ENCODE results near the gene C11orf86. TPM values are rescaled to one million over a fixed set of nuclear protein-coding genes. Genes with fewer than 3 reads are reported as not detected.

C11orf86 gene
- total and polyA plus RNA-seq, 3 donors from 2014 or later, result 0.25 TPM; not detected in 2

GRCh38 chr11:66978717-66979116 is 3.6 kb downstream of the C11orf86 start:
- TF ChIP-seq CTCF (IDR thresholded peaks at IDR 0.05), result no peak
- TF ChIP-seq POLR2A (IDR thresholded peaks at IDR 0.05), result no peak
- peaks cover 5% of the 10 kb centered on the region for H3K4me1 ChIP-seq
- intact Hi-C loops (cut with DNase I; ENCODE audit: low total_unique reads), result no loop called here
- H3K9me3 ChIP-seq, result no peaks in the 10 kb centered on the region
- H3K27ac ChIP-seq, result no peak overlapping the region
- 94% methylated on average over 6 of the region's 6 CpGs for WGBS, 2 donors
- H3K36me3 ChIP-seq (ENCODE audit: low read depth, missing control alignments), result no peaks in the 10 kb centered on the region
- no peak for DNase-seq
- H3K4me3 ChIP-seq, result no peak overlapping the region
- no peaks in the 10 kb centered on the region for H3K27me3 ChIP-seq

GRCh38 chr11:66979336-66979980 is 4.4 kb downstream of the C11orf86 start:
- no peak for DNase-seq
- TF ChIP-seq POLR2A (IDR thresholded peaks at IDR 0.05) (no peak), CTCF (IDR thresholded peaks at IDR 0.05) (no peak)
- H3K27ac ChIP-seq, result no peak overlapping the region
- no peaks in the 10 kb centered on the region for H3K36me3 ChIP-seq (ENCODE audit: low read depth, missing control alignments)
- peaks cover 5% of the 10 kb centered on the region for H3K4me1 ChIP-seq
- WGBS, 2 donors, result 95 to 97% methylated on average over 2 of the region's 2 CpGs
- intact Hi-C loops (cut with DNase I; ENCODE audit: low total_unique reads), result no loop called here
- H3K9me3 ChIP-seq, result no peaks in the 10 kb centered on the region
- H3K4me3 ChIP-seq, result no peak overlapping the region
- no peaks in the 10 kb centered on the region for H3K27me3 ChIP-seq

GRCh38 chr11:66981976-66982578 is 7.0 kb downstream of the C11orf86 start:
- H3K36me3 ChIP-seq (ENCODE audit: low read depth, missing control alignments), result no peaks in the 10 kb centered on the region
- H3K4me3 ChIP-seq, result no peak overlapping the region
- H3K27me3 ChIP-seq, result no peaks in the 10 kb centered on the region
- WGBS, 2 donors, result 31% methylated on average over 9 of the region's 9 CpGs
- DNase-seq, result peak; percentile 89
- intact Hi-C loops (cut with DNase I; ENCODE audit: low total_unique reads), result no loop called here
- H3K4me1 ChIP-seq, result peaks cover 5% of the 10 kb centered on the region
- no peak for TF ChIP-seq CTCF (IDR thresholded peaks at IDR 0.05)
- no peak for TF ChIP-seq POLR2A (IDR thresholded peaks at IDR 0.05)
- H3K9me3 ChIP-seq, result no peaks in the 10 kb centered on the region
- H3K27ac ChIP-seq, result no peak overlapping the region

- intact Hi-C loops (cut with DNase I; ENCODE audit: low total_unique reads), result no loop called here
- WGBS, 2 donors, result 77 to 82% methylated on average over 4 to 5 of the region's 5 CpGs
- Histone ChIP-seq H3K4me3 (no peak overlapping the region), H3K9me3 (no peaks in the 10 kb centered on the region), H3K36me3 (ENCODE audit: low read depth, missing control alignments) (no peaks in the 10 kb centered on the region), H3K4me1 (peaks cover 5% of the 10 kb centered on the region), H3K27me3 (no peaks in the 10 kb centered on the region), H3K27ac (no peak overlapping the region)
- no peak for DNase-seq
- no peak for TF ChIP-seq POLR2A (IDR thresholded peaks at IDR 0.05)
Measured at GRCh38 chr11:66983275-66983924, 8.3 kb downstream of the C11orf86 start.

GRCh38 chr11:66985508-66986177 is 10.5 kb downstream of the C11orf86 start:
- 50 to 85% methylated on average over 5 to 8 of the region's 8 CpGs for WGBS, 2 donors
- no peaks in the 10 kb centered on the region for H3K9me3 ChIP-seq

More at GRCh38 chr11:66985508-66986177, 10.5 kb downstream of the C11orf86 start:
- Histone ChIP-seq H3K27me3 (no peaks in the 10 kb centered on the region), H3K27ac (no peak overlapping the region), H3K4me3 (no peak overlapping the region), H3K36me3 (ENCODE audit: low read depth, missing control alignments) (no peaks in the 10 kb centered on the region), H3K4me1 (peaks cover 5% of the 10 kb centered on the region)
- no peak for TF ChIP-seq POLR2A (IDR thresholded peaks at IDR 0.05)
- no peak for TF ChIP-seq CTCF (IDR thresholded peaks at IDR 0.05)
- DNase-seq, result no peak
- intact Hi-C loops (cut with DNase I; ENCODE audit: low total_unique reads), result no loop called here

All from testis (tissue), 3 donors.